CD14-positive monocyte (primary cell): Measurements from ENCODE around the gene MFRP. TPM values are rescaled to one million over a fixed set of nuclear protein-coding genes. Genes with fewer than 3 reads are reported as not detected.

ENCODE experiments used
- DNase-seq, 3 donors: peaks; one replicate each; pipeline ENCODE4 v3.0.0-alpha.2; 2011 to 2022
- H2AFZ ChIP-seq: 2 replicates; pipeline ENCODE4 v1.6.0; 2012; ENCODE audit warnings: mild to moderate bottlenecking, low read depth, low read length, inconsistent platforms; ENCODE audit not compliant: insufficient read depth, poor library complexity, severe bottlenecking
- H3K27ac ChIP-seq, 2 donors: 1 replicate in 1 of 2; 2 replicates in 1 of 2; pipeline ENCODE4 v1.5.1; 2012 to 2013; ENCODE audit warnings: low read length in 2 of 2, control low read depth in 1 of 2, inconsistent platforms in 1 of 2, low read depth in 1 of 2, mild to moderate bottlenecking in 1 of 2
- H3K27me3 ChIP-seq, 2 donors: one replicate each; pipeline versions ENCODE4 v1.6.0 to v1.6.1; 2011 to 2013; ENCODE audit warnings: low read length in 2 of 2; ENCODE audit not compliant: control insufficient read depth in 2 of 2, insufficient read depth in 2 of 2
- H3K36me3 ChIP-seq, 2 donors: replicated peaks in 1 of 2; 1 replicate in 1 of 2; 2 replicates in 1 of 2; pipeline versions ENCODE4 v1.5.1 to v1.6.1; 2012 to 2013; ENCODE audit warnings: low read length in 2 of 2, control low read depth in 1 of 2, inconsistent platforms in 1 of 2, mild to moderate bottlenecking in 1 of 2; ENCODE audit not compliant: insufficient read depth in 2 of 2, control insufficient read depth in 1 of 2
- H3K4me1 ChIP-seq, 2 donors: 1 replicate in 1 of 2; 2 replicates in 1 of 2; pipeline versions ENCODE4 v1.5.1 to v1.6.1; 2012 to 2013; ENCODE audit warnings: low read length in 2 of 2, control low read depth in 1 of 2, inconsistent platforms in 1 of 2, mild to moderate bottlenecking in 1 of 2, moderate library complexity in 1 of 2; ENCODE audit not compliant: insufficient read depth in 2 of 2, control insufficient read depth in 1 of 2
- H3K4me2 ChIP-seq: replicated peaks from 2 replicates; pipeline ENCODE3; 2012; ENCODE audit warnings: low read length, moderate library complexity, mild to moderate bottlenecking; ENCODE audit not compliant: poor library complexity, severe bottlenecking; ENCODE audit errors: extremely low read depth
- H3K4me3 ChIP-seq, 3 experiments: fragments of 200-600 bp in 1 of 3; sonication (generic) in 1 of 3; replicated peaks in 1 of 3; 1 replicate in 2 of 3; 2 replicates in 1 of 3; pipeline ENCODE4 v1.5.1; 2011 to 2013; ENCODE audit warnings: low read length in 3 of 3, mild to moderate bottlenecking in 3 of 3, control low read depth in 2 of 3, low read depth in 2 of 3, inconsistent platforms in 1 of 3, moderate library complexity in 1 of 3
- H3K79me2 ChIP-seq: 2 replicates; pipeline ENCODE4 v1.6.0; 2012; ENCODE audit warnings: mild to moderate bottlenecking, control low read depth, inconsistent platforms, low read length, moderate library complexity; ENCODE audit not compliant: insufficient read depth
- H3K9ac ChIP-seq: 2 replicates; pipeline ENCODE4 v1.6.0; 2017; ENCODE audit warnings: low read length, mild to moderate bottlenecking; ENCODE audit not compliant: insufficient read depth, poor library complexity, severe bottlenecking
- H3K9me3 ChIP-seq, 2 donors: replicated peaks in 1 of 2; 1 replicate in 1 of 2; 2 replicates in 1 of 2; pipeline versions ENCODE4 v1.5.1 to v1.6.1; 2012 to 2013; ENCODE audit warnings: low read length in 2 of 2, control low read depth in 1 of 2; ENCODE audit not compliant: control insufficient read depth in 1 of 2, insufficient read depth in 1 of 2
- H4K20me1 ChIP-seq: 2 replicates; pipeline ENCODE4 v1.6.0; 2012; ENCODE audit warnings: mild to moderate bottlenecking, low read length, control low read depth, moderate library complexity; ENCODE audit not compliant: insufficient read depth
- H3K27ac Mint-ChIP-seq, 7 donors: one replicate each; pipeline ENCODE4 v1.8.0; 2020; ENCODE audit warnings: mild to moderate bottlenecking in 7 of 7, mixed read lengths in 7 of 7, moderate library complexity in 6 of 7, inconsistent platforms in 2 of 7
- H3K27me3 Mint-ChIP-seq, 3 donors: one replicate each; pipeline ENCODE4 v1.8.0; 2021 to 2022; ENCODE audit warnings: low read depth in 3 of 3, mild to moderate bottlenecking in 3 of 3, mixed read lengths in 3 of 3, moderate library complexity in 3 of 3, inconsistent platforms in 1 of 3
- H3K36me3 Mint-ChIP-seq, 2 donors: one replicate each; pipeline ENCODE4 v1.8.0; 2020; ENCODE audit warnings: mixed read lengths in 2 of 2, inconsistent platforms in 1 of 2, mild to moderate bottlenecking in 1 of 2
- H3K4me1 Mint-ChIP-seq: one replicate; pipeline ENCODE4 v1.8.0; 2020; ENCODE audit warnings: mild to moderate bottlenecking, mixed read lengths
- H3K4me3 Mint-ChIP-seq, 2 donors: one replicate each; pipeline ENCODE4 v1.8.0; 2020; ENCODE audit warnings: mild to moderate bottlenecking in 2 of 2, mixed read lengths in 2 of 2, moderate library complexity in 1 of 2
- H3K9me3 Mint-ChIP-seq, 7 donors: one replicate each; pipeline ENCODE4 v1.8.0; 2020 to 2022; ENCODE audit warnings: mixed read lengths in 7 of 7, mild to moderate bottlenecking in 6 of 7, moderate library complexity in 6 of 7, inconsistent platforms in 2 of 7
- WGBS: methylation state at CpG from one replicate; pipeline ENCODE4 v1.1.5; 2013; ENCODE audit warnings: missing lambda C conversion rate; ENCODE audit not compliant: insufficient coverage; 5-methylcytosine and 5-hydroxymethylcytosine counted together
- intact Hi-C, 2 donors: fragments of 100-400 bp; cut with micrococcal nuclease; formaldehyde crosslinking; loops; one replicate each; pipeline versions ENCODE4 v1.15.0 to v1.15.1; 2023
- polyA plus RNA-seq, 3 donors: library from polyadenylated mRNA; depleted of rRNA in 1 of 3; unstranded in 2 of 3; stranded (reverse) in 1 of 3; fragments of 300-500 nt in 2 of 3; fragments of >200 nt in 1 of 3; fragmentation: Illumina TruSeq in 2 of 3; gene quantifications; 1 replicate in 2 of 3; 2 replicates in 1 of 3; pipeline ENCODE4 v1.2.3, GENCODE V29; 2012 to 2021
- TF ChIP-seq, protein P1 (sequence below): fragments of 200-600 bp; IDR thresholded peaks from one replicate; pipeline ENCODE4 v1.8.0; 2022; ENCODE audit warnings: antibody characterized with exemption, mild to moderate bottlenecking

The MFRP gene
- polyA plus RNA-seq, 3 donors, result not detected

DNA sequence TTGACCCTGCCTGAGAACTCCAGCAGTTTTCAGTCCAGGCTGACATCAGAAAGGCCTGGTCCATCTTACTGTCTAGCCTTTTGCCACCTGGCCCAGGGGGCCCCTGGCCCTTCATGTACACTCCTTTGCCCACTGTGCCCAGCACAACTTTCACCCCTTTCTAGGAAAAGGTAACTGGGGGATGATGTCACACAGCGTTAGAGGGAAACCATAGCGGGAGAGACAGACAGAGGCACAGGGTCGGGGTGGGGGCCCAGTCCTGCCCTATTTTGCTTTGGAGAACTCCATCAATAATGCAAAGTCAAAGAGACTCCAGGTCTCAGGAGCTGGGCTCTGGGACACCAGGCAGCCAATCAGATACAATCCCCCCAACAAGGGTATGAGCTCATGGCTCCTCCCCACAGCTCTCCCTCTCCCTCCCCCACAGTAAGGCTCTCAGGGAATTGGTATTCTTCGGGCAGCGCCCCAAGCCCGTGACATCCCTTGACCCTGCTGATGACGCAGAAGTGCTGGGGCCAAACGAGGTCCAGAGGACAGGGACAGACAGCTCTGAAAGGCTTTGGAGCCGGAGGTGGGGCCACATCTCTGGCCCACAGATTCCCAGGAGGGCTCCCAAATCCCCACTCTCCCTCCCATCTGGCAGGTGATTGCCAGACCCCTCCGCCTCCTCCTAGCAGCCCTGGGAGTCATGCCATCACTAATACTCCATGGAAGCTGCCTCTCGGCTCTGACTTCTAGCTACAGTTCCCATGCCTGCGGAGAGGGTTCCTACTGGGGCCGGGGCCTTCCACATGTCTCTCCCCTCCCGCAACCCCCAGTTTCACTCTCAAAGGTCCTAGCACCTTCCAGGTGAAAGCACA, 29.1 kb upstream of the MFRP start:
- TF ChIP-seq, protein P1, sequence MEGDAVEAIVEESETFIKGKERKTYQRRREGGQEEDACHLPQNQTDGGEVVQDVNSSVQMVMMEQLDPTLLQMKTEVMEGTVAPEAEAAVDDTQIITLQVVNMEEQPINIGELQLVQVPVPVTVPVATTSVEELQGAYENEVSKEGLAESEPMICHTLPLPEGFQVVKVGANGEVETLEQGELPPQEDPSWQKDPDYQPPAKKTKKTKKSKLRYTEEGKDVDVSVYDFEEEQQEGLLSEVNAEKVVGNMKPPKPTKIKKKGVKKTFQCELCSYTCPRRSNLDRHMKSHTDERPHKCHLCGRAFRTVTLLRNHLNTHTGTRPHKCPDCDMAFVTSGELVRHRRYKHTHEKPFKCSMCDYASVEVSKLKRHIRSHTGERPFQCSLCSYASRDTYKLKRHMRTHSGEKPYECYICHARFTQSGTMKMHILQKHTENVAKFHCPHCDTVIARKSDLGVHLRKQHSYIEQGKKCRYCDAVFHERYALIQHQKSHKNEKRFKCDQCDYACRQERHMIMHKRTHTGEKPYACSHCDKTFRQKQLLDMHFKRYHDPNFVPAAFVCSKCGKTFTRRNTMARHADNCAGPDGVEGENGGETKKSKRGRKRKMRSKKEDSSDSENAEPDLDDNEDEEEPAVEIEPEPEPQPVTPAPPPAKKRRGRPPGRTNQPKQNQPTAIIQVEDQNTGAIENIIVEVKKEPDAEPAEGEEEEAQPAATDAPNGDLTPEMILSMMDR, result no peak
- H3K4me3 Mint-ChIP-seq, result no peak overlapping the region
- WGBS, result 82% methylated on average over 13 of the region's 14 CpGs
- H3K9me3 Mint-ChIP-seq, result no peaks in the 10 kb centered on the region
- intact Hi-C loops, result no loop called here
- no peaks in the 10 kb centered on the region for H4K20me1 ChIP-seq
- H3K27me3 Mint-ChIP-seq, result peaks cover 5 to 15% (median 13%) of the 10 kb centered on the region in 3 donors
- H3K9me3 ChIP-seq, result no peaks in the 10 kb centered on the region
- no peaks in the 10 kb centered on the region for H3K36me3 Mint-ChIP-seq
- peaks cover 0 to 4% of the 10 kb centered on the region in 2 donors for H3K27me3 ChIP-seq
- DNase-seq, result peak in 1 of 3 donors; percentile 2
- H3K27ac ChIP-seq, result no peak overlapping the region
- H3K79me2 ChIP-seq, result no peaks in the 10 kb centered on the region
- no peaks in the 10 kb centered on the region for H3K4me1 Mint-ChIP-seq
- no peak overlapping the region for H3K4me2 ChIP-seq
- H3K4me1 ChIP-seq, result no peaks in the 10 kb centered on the region
- no peak overlapping the region for H3K4me3 ChIP-seq
- no peak overlapping the region for H2AFZ ChIP-seq
- no peak overlapping the region for H3K27ac Mint-ChIP-seq
- H3K36me3 ChIP-seq, result no peaks in the 10 kb centered on the region
- no peak overlapping the region for H3K9ac ChIP-seq

DNA sequence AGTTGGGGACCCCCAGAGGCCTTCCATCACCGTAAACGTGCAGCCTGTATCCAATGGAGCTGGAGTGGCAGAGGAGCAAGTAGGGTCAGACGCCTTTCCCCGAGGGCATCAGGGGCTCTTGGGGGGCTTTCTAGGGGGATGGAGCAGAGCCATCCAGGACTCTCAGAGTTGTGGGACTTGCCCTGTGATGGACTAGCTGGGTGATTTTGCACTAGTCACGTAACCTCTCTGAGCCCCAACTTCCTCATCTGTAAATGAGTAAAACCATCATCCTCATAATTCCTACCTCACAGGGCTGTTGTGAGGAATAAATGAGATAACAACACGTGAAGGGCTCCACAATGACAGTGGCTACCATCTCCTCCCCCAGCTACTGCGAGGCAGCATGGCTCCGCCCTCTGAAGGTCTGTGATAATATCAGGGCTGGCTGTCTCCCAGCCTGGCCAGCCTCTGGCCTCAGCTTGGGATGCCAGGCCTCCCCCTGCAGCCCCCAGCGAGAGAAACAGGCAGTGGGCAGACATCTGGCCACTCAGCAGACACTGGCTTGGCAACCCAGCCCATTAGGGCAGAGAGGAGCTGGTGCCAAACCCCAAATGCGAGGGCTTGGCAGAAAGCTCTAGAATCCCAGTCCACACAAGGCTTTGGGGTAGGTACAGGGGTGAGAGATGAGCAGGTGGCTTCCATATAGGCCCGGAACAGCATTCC, 28.3 kb upstream of the MFRP start:
- no peak overlapping the region for H3K4me3 ChIP-seq
- no peaks in the 10 kb centered on the region for H3K9me3 Mint-ChIP-seq
- no peaks in the 10 kb centered on the region for H3K9me3 ChIP-seq
- H3K79me2 ChIP-seq, result no peaks in the 10 kb centered on the region
- intact Hi-C loops, result no loop called here
- WGBS, result 80% methylated on average over 6 of the region's 11 CpGs
- peak in 1 of 3 donors; percentile 28 for DNase-seq
- H4K20me1 ChIP-seq, result no peaks in the 10 kb centered on the region
- no peak overlapping the region for H3K4me2 ChIP-seq
- H3K36me3 Mint-ChIP-seq, result no peaks in the 10 kb centered on the region
- H3K9ac ChIP-seq, result no peak overlapping the region
- H3K4me1 ChIP-seq, result no peaks in the 10 kb centered on the region
- H3K4me1 Mint-ChIP-seq, result no peaks in the 10 kb centered on the region
- peaks cover 0 to 10% (median 7%) of the 10 kb centered on the region in 3 donors for H3K27me3 Mint-ChIP-seq
- no peak overlapping the region for H3K27ac ChIP-seq
- H3K27ac Mint-ChIP-seq, result no peak overlapping the region
- H3K36me3 ChIP-seq, result no peaks in the 10 kb centered on the region
- no peak overlapping the region for H3K4me3 Mint-ChIP-seq
- TF ChIP-seq, protein P1, result no peak
- H3K27me3 ChIP-seq, result no peaks in the 10 kb centered on the region
- no peak overlapping the region for H2AFZ ChIP-seq
